OCI-LY1 (cell line): Measurements from ENCODE around the gene FAM3D.

Source experiments
- H2AFZ ChIP-seq: fragments of 200-600 bp; sonication (generic), shearing (Covaris generic); 2 replicates; pipeline ENCODE4 v1.6.0; 2014; ENCODE audit warnings: antibody characterized with exemption, mild to moderate bottlenecking, low read length
- H3F3A ChIP-seq: fragments of 200-600 bp; sonication (generic), shearing (Covaris generic); 2 replicates; pipeline ENCODE4 v1.6.0; 2014; ENCODE audit warnings: mild to moderate bottlenecking, antibody characterized with exemption, low read length, moderate library complexity; ENCODE audit not compliant: insufficient read depth
- H3K27ac ChIP-seq: fragments of 200-600 bp; sonication (generic); 2 replicates; pipeline ENCODE4 v1.5.1; 2014; ENCODE audit warnings: low read length, mixed run types, mild to moderate bottlenecking, low read depth; ENCODE audit not compliant: poor library complexity, severe bottlenecking
- H3K27me3 ChIP-seq: fragments of 200-600 bp; sonication (generic); 2 replicates; pipeline ENCODE4 v1.6.0; 2014; ENCODE audit warnings: antibody characterized with exemption, mild to moderate bottlenecking, low read length, moderate library complexity; ENCODE audit not compliant: insufficient read depth
- H3K36me3 ChIP-seq: fragments of 200-600 bp; sonication (generic); 2 replicates; pipeline ENCODE4 v1.6.1; 2014; ENCODE audit warnings: mild to moderate bottlenecking, antibody characterized with exemption, low read length, moderate library complexity, mixed read lengths; ENCODE audit not compliant: insufficient read depth
- H3K4me1 ChIP-seq: fragments of 200-600 bp; sonication (generic); 2 replicates; pipeline ENCODE4 v1.5.1; 2014; ENCODE audit warnings: mild to moderate bottlenecking, low read length, moderate library complexity; ENCODE audit not compliant: insufficient read depth, severe bottlenecking
- H3K4me2 ChIP-seq: fragments of 200-600 bp; sonication (generic), shearing (Covaris generic); 2 replicates; pipeline ENCODE4 v1.6.1; 2014; ENCODE audit warnings: low read length
- H3K4me3 ChIP-seq: fragments of 200-600 bp; sonication (generic); 2 replicates; pipeline ENCODE4 v1.5.1; 2014; ENCODE audit warnings: low read length, low read depth, mild to moderate bottlenecking, mixed read lengths; ENCODE audit not compliant: poor library complexity, severe bottlenecking
- H3K79me2 ChIP-seq: fragments of 200-600 bp; shearing (Covaris generic); 2 replicates; pipeline ENCODE4 v1.6.1; 2016; ENCODE audit warnings: mixed run types, low read length, mixed read lengths; ENCODE audit not compliant: insufficient read depth
- H3K9ac ChIP-seq: fragments of 200-600 bp; sonication (generic), shearing (Covaris generic); 2 replicates; pipeline ENCODE4 v1.6.1; 2014; ENCODE audit warnings: mild to moderate bottlenecking, low read length, mixed read lengths
- H3K9me2 ChIP-seq: fragments of 200-600 bp; sonication (generic), shearing (Covaris generic); 2 replicates; pipeline ENCODE4 v1.6.1; 2014; ENCODE audit warnings: low read depth, mild to moderate bottlenecking, low read length, mixed read lengths
- H3K9me3 ChIP-seq: fragments of 200-600 bp; shearing (Covaris generic); 2 replicates; pipeline ENCODE4 v1.6.1; 2014; ENCODE audit warnings: low read length, mixed read lengths
- H4K20me1 ChIP-seq: fragments of 200-600 bp; sonication (generic), shearing (Covaris generic); 2 replicates; pipeline ENCODE4 v1.6.0; 2016; ENCODE audit warnings: mild to moderate bottlenecking, low read length; ENCODE audit not compliant: insufficient read depth
- CTCF ChIP-seq: fragments of 200-600 bp; sonication (generic), shearing (Covaris generic); IDR thresholded peaks from 2 replicates; pipeline ENCODE4 v1.5.1; 2017; ENCODE audit warnings: mild to moderate bottlenecking, antibody characterized with exemption, low read length, moderate library complexity, mixed read lengths
- EZH2 ChIP-seq: fragments of 200-600 bp; sonication (generic), shearing (Covaris generic); IDR thresholded peaks from 2 replicates; pipeline ENCODE4 v1.8.0; 2017; ENCODE audit warnings: borderline replicate concordance, mixed run types, mild to moderate bottlenecking, antibody characterized with exemption, low read length, moderate library complexity, mixed read lengths

Gene FAM3D

GRCh38 chr3:58642846-58643245 lies 23.7 kb downstream of the FAM3D start:
- H4K20me1 ChIP-seq = no peaks in the 10 kb centered on the region
- no peak overlapping the region for H3K4me2 ChIP-seq
- no peak overlapping the region for H3K9ac ChIP-seq
- no peaks in the 10 kb centered on the region for H3K79me2 ChIP-seq
- no peaks in the 10 kb centered on the region for H3K9me3 ChIP-seq
- H3K27me3 ChIP-seq = no peaks in the 10 kb centered on the region
- H3F3A ChIP-seq = no peaks in the 10 kb centered on the region
- no peak overlapping the region for H2AFZ ChIP-seq
- H3K36me3 ChIP-seq = no peaks in the 10 kb centered on the region
- H3K4me3 ChIP-seq = no peak overlapping the region
- no peak overlapping the region for H3K27ac ChIP-seq
- H3K9me2 ChIP-seq = no peaks in the 10 kb centered on the region
- no peaks in the 10 kb centered on the region for H3K4me1 ChIP-seq
- no peak for TF ChIP-seq EZH2
- TF ChIP-seq CTCF = no peak

- H3K4me3 ChIP-seq = no peak overlapping the region
- no peak overlapping the region for H3K9ac ChIP-seq
- no peaks in the 10 kb centered on the region for H4K20me1 ChIP-seq
- no peaks in the 10 kb centered on the region for H3K79me2 ChIP-seq
- TF ChIP-seq EZH2 (no peak), CTCF (peak; percentile 89)
- no peaks in the 10 kb centered on the region for H3F3A ChIP-seq
- no peaks in the 10 kb centered on the region for H3K36me3 ChIP-seq
- H3K4me2 ChIP-seq = no peak overlapping the region
- H2AFZ ChIP-seq = no peak overlapping the region
- H3K9me3 ChIP-seq = no peaks in the 10 kb centered on the region
- no peaks in the 10 kb centered on the region for H3K9me2 ChIP-seq
- no peaks in the 10 kb centered on the region for H3K27me3 ChIP-seq
- no peak overlapping the region for H3K27ac ChIP-seq
- no peaks in the 10 kb centered on the region for H3K4me1 ChIP-seq
These were observed 25.7 kb downstream of the FAM3D start for GRCh38 chr3:58640700-58641372.

DNA sequence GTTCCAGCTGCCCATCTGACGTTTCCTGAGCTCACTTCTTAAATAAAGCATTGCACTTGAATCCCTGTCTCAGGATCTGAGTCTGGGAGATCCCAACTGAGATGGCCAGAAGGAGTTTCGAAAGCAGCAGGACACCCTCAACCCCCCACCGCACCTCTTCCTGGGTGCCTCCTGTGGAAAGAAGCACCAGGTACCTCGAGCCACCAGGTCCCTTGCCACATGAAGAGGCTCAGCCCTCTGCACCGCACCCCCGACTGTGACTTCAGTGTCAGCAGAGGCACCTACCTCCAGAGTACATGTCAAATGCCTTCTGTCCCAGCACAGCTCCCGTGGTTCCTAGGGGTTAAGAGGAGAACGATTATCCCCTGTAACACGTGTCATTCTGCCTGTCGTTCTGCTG lies 26.7 kb downstream of the FAM3D start:
- no peaks in the 10 kb centered on the region for H3K79me2 ChIP-seq
- H3K4me2 ChIP-seq = no peak overlapping the region
- H3K27ac ChIP-seq = no peak overlapping the region
- no peaks in the 10 kb centered on the region for H3K9me3 ChIP-seq
- no peaks in the 10 kb centered on the region for H3K27me3 ChIP-seq
- H4K20me1 ChIP-seq = no peaks in the 10 kb centered on the region
- no peak overlapping the region for H3K4me3 ChIP-seq
- TF ChIP-seq EZH2 (no peak), CTCF (no peak)
- H3K4me1 ChIP-seq = no peaks in the 10 kb centered on the region
- H2AFZ ChIP-seq = no peak overlapping the region
- no peaks in the 10 kb centered on the region for H3F3A ChIP-seq
- no peaks in the 10 kb centered on the region for H3K9me2 ChIP-seq
- no peak overlapping the region for H3K9ac ChIP-seq
- no peaks in the 10 kb centered on the region for H3K36me3 ChIP-seq
